Muscle of leg (tissue), 11 donors: Measurements from ENCODE around the gene CRHR1. TPM values are rescaled to one million over a fixed set of nuclear protein-coding genes. Genes with fewer than 3 reads are reported as not detected.

Source experiments
- DNase-seq: peaks from one replicate; pipeline ENCODE4 v3.0.0; 2013
- H3K27ac ChIP-seq: one replicate; pipeline ENCODE4 v1.5.1; 2013; ENCODE audit warnings: mild to moderate bottlenecking, low read length, control low read depth
- H3K27me3 ChIP-seq: one replicate; pipeline ENCODE4 v1.6.1; 2013; ENCODE audit warnings: low read length; ENCODE audit not compliant: control insufficient read depth, insufficient read depth
- H3K36me3 ChIP-seq: one replicate; pipeline ENCODE4 v1.6.1; 2013; ENCODE audit warnings: low read length; ENCODE audit not compliant: control insufficient read depth, insufficient read depth
- H3K4me1 ChIP-seq: one replicate; pipeline ENCODE4 v1.6.1; 2013; ENCODE audit warnings: low read length; ENCODE audit not compliant: control insufficient read depth, insufficient read depth
- H3K4me3 ChIP-seq: one replicate; pipeline ENCODE4 v1.5.1; 2013; ENCODE audit warnings: low read length, control low read depth
- H3K9me3 ChIP-seq: replicated peaks from 2 replicates; pipeline ENCODE4 v1.6.1; 2013; ENCODE audit warnings: low read depth, low read length; ENCODE audit not compliant: control insufficient read depth
- WGBS: methylation state at CpG from one replicate; pipeline ENCODE4 v1.1.5; 2013; ENCODE audit warnings: missing lambda C conversion rate; ENCODE audit not compliant: insufficient coverage; 5-methylcytosine and 5-hydroxymethylcytosine counted together
- polyA plus RNA-seq, 8 donors: library from polyadenylated mRNA; unstranded; fragments of 120-200 nt; gene quantifications; one replicate each; pipeline versions ENCODE4 v1.2.1 to v1.2.3, GENCODE V29; 2013; ENCODE audit warnings: inconsistent platforms in 1 of 8, low replicate concordance in 1 of 8; ENCODE audit not compliant: insufficient read length in 8 of 8, insufficient read depth in 1 of 8
- total RNA-seq: library from RNA; stranded (reverse); fragments of 120-200 nt; gene quantifications from one replicate; pipeline ENCODE4 v1.2.4, GENCODE V29; 2013

CRHR1 gene
- total and polyA plus RNA-seq, 9 donors = 0.09 to 0.98 (median 0.52) TPM; not detected in 5

- Histone ChIP-seq H3K27ac (no peak overlapping the region), H3K4me3 (no peak overlapping the region), H3K27me3 (peaks cover 56% of the 10 kb centered on the region), H3K4me1 (no peaks in the 10 kb centered on the region), H3K9me3 (no peaks in the 10 kb centered on the region), H3K36me3 (no peaks in the 10 kb centered on the region)
- no peak for DNase-seq
- WGBS = no CpG with 5 or more reads among the region's 2 CpGs
Measured at GRCh38 chr17:45800816-45801215, 16.7 kb downstream of the CRHR1 start.

- no peak overlapping the region for H3K27ac ChIP-seq
- WGBS = 40% methylated on average over 8 of the region's 8 CpGs
- DNase-seq = no peak
- H3K9me3 ChIP-seq = no peaks in the 10 kb centered on the region
- no peak overlapping the region for H3K4me3 ChIP-seq
- H3K27me3 ChIP-seq = peaks cover 54% of the 10 kb centered on the region
- no peaks in the 10 kb centered on the region for H3K36me3 ChIP-seq
- no peaks in the 10 kb centered on the region for H3K4me1 ChIP-seq
Measured at GRCh38 chr17:45801421-45801820, 17.3 kb downstream of the CRHR1 start.

GRCh38 chr17:45808845-45809244 is 24.7 kb downstream of the CRHR1 start:
- Histone ChIP-seq H3K4me1 (no peaks in the 10 kb centered on the region), H3K4me3 (no peak overlapping the region), H3K9me3 (no peaks in the 10 kb centered on the region), H3K36me3 (no peaks in the 10 kb centered on the region), H3K27me3 (peaks cover 34% of the 10 kb centered on the region), H3K27ac (no peak overlapping the region)
- no peak for DNase-seq
- 60% methylated on average over 1 of the region's 1 CpG for WGBS

- H3K4me3 ChIP-seq = no peak overlapping the region
- peaks cover 29% of the 10 kb centered on the region for H3K27me3 ChIP-seq
Measured at GRCh38 chr17:45809499-45809898, 25.4 kb downstream of the CRHR1 start.

GRCh38 chr17:45812102-45812501 is 28.0 kb downstream of the CRHR1 start:
- no peak overlapping the region for H3K27ac ChIP-seq
- no peak overlapping the region for H3K4me3 ChIP-seq
- H3K4me1 ChIP-seq = no peaks in the 10 kb centered on the region
- no peak for DNase-seq
- H3K9me3 ChIP-seq = no peaks in the 10 kb centered on the region
- no peaks in the 10 kb centered on the region for H3K36me3 ChIP-seq
- H3K27me3 ChIP-seq = peaks cover 15% of the 10 kb centered on the region
- no CpG with 5 or more reads among the region's 3 CpGs for WGBS

More at GRCh38 chr17:45809499-45809898, 25.4 kb downstream of the CRHR1 start:
- no peaks in the 10 kb centered on the region for H3K36me3 ChIP-seq
- H3K4me1 ChIP-seq = no peaks in the 10 kb centered on the region
- WGBS = 61% methylated on average over 14 of the region's 15 CpGs
- no peaks in the 10 kb centered on the region for H3K9me3 ChIP-seq
- no peak overlapping the region for H3K27ac ChIP-seq
- no peak for DNase-seq

- DNase-seq = peak; percentile 36
- Histone ChIP-seq H3K27ac (no peak overlapping the region), H3K9me3 (no peaks in the 10 kb centered on the region), H3K27me3 (peaks cover 11% of the 10 kb centered on the region), H3K4me3 (no peak overlapping the region), H3K36me3 (no peaks in the 10 kb centered on the region), H3K4me1 (no peaks in the 10 kb centered on the region)
- 20% methylated on average over 16 of the region's 22 CpGs for WGBS
Measured at GRCh38 chr17:45813048-45813725, 29.1 kb downstream of the CRHR1 start.

GRCh38 chr17:45814622-45815606 is 30.8 kb downstream of the CRHR1 start:
- WGBS = 72% methylated on average over 11 of the region's 17 CpGs
- Histone ChIP-seq H3K4me3 (no peak overlapping the region), H3K27ac (no peak overlapping the region), H3K9me3 (no peaks in the 10 kb centered on the region), H3K27me3 (peaks cover 9% of the 10 kb centered on the region), H3K36me3 (no peaks in the 10 kb centered on the region), H3K4me1 (peaks cover 7% of the 10 kb centered on the region)
- no peak for DNase-seq

GRCh38 chr17:45815752-45816151 is 31.6 kb downstream of the CRHR1 start:
- 53% methylated on average over 3 of the region's 6 CpGs for WGBS
- Histone ChIP-seq H3K27ac (no peak overlapping the region), H3K4me3 (no peak overlapping the region)

GRCh38 chr17:45818041-45818440 is 33.9 kb downstream of the CRHR1 start:
- Histone ChIP-seq H3K36me3 (no peaks in the 10 kb centered on the region), H3K4me3 (no peak overlapping the region), H3K27me3 (peaks cover 3% of the 10 kb centered on the region), H3K4me1 (peaks cover 19% of the 10 kb centered on the region), H3K27ac (no peak overlapping the region), H3K9me3 (no peaks in the 10 kb centered on the region)
- DNase-seq = no peak
- 55% methylated on average over 6 of the region's 6 CpGs for WGBS

More at GRCh38 chr17:45815752-45816151, 31.6 kb downstream of the CRHR1 start:
- peaks cover 16% of the 10 kb centered on the region for H3K4me1 ChIP-seq
- DNase-seq = no peak
- H3K27me3 ChIP-seq = peaks cover 9% of the 10 kb centered on the region
- H3K36me3 ChIP-seq = no peaks in the 10 kb centered on the region
- no peaks in the 10 kb centered on the region for H3K9me3 ChIP-seq

GRCh38 chr17:45818699-45819098 is 34.6 kb downstream of the CRHR1 start:
- H3K9me3 ChIP-seq = no peaks in the 10 kb centered on the region
- WGBS = 51% methylated on average over 2 of the region's 4 CpGs
- no peak for DNase-seq
- no peaks in the 10 kb centered on the region for H3K36me3 ChIP-seq
- peaks cover 19% of the 10 kb centered on the region for H3K4me1 ChIP-seq
- no peak overlapping the region for H3K4me3 ChIP-seq
- H3K27me3 ChIP-seq = peaks cover 3% of the 10 kb centered on the region
- H3K27ac ChIP-seq = no peak overlapping the region
